HepG2 (cell line): ENCODE results near the gene ERLIN1. TPM values are rescaled to one million over a fixed set of nuclear protein-coding genes. Genes with fewer than 3 reads are reported as not detected.

ENCODE experiments used
- ATAC-seq: fragments of 200-7000 bp; cut with Tn5 transposase; 3 replicates; pipeline ENCODE4 v1.9.1; 2020; ENCODE audit warnings: mild to moderate bottlenecking, moderate library complexity
- BruUV-seq: library from RNA; stranded (reverse); fragments of 400-500 nt; replicated peaks from 2 replicates; lab custom pipeline; 2021; lab: Mats Ljungman, UMichigan
- CTCF ChIA-PET: fragments of 300-600 bp; formaldehyde crosslinking; extraction: SDS; loops from one replicate; lab custom pipeline; 2021; ENCODE audit warnings: low total read pairs, inconsistent platforms, low intra/inter-chr PET ratio; lab: Yijun Ruan, JAX
- POLR2A ChIA-PET: fragments of 350-600 bp; sonication (Branson Sonifier 250); formaldehyde crosslinking; loops from one replicate; lab custom pipeline; 2020; ENCODE audit warnings: antibody characterized with exemption, inconsistent platforms; lab: Yijun Ruan, JAX
- DNase-seq: peaks from one replicate; pipeline ENCODE4 v3.0.0-alpha.2; 2015; ENCODE audit warnings: low spot score
- FAIRE-seq: peaks from 3 replicates; lab custom pipeline; 2011; peaks lifted over from hg19 to GRCh38; lab: Jason Lieb, UNC
- H2AFZ ChIP-seq: one replicate; pipeline ENCODE4 v1.6.1; 2011; ENCODE audit warnings: low read length, inconsistent platforms
- H3K27ac ChIP-seq: fragments of 300-600 bp; 3 replicates; pipeline ENCODE4 v1.8.0; 2011; ENCODE audit warnings: mixed run types, mild to moderate bottlenecking, mixed read lengths, low read length, inconsistent platforms; ENCODE audit not compliant: insufficient read depth; ENCODE audit errors: extremely low read length
- H3K27me3 ChIP-seq, 2 experiments: fragments of 200-600 bp in 1 of 2; 2 replicates in 1 of 2; 3 replicates in 1 of 2; pipeline versions ENCODE4 v1.6.0 to v1.8.0; 2011; ENCODE audit warnings: low read length in 2 of 2, mild to moderate bottlenecking in 2 of 2, moderate library complexity in 2 of 2, inconsistent platforms in 1 of 2; ENCODE audit not compliant: insufficient read depth in 2 of 2, control insufficient read depth in 1 of 2
- H3K36me3 ChIP-seq, 2 experiments: fragments of 200-600 bp in 1 of 2; replicated peaks in 1 of 2; 2 replicates in 1 of 2; 3 replicates in 1 of 2; pipeline versions ENCODE4 v1.5.1 to v1.8.0; 2011; ENCODE audit warnings: low read length in 2 of 2, inconsistent platforms in 1 of 2; ENCODE audit not compliant: insufficient read depth in 2 of 2, control insufficient read depth in 1 of 2
- H3K4me1 ChIP-seq: 2 replicates; pipeline ENCODE4 v1.5.1; 2012; ENCODE audit warnings: low read length, inconsistent platforms; ENCODE audit not compliant: insufficient read depth
- H3K4me2 ChIP-seq: 2 replicates; pipeline ENCODE4 v1.6.0; 2011; ENCODE audit warnings: low read depth, low read length, inconsistent platforms
- H3K4me3 ChIP-seq, 3 experiments: fragments of 200-600 bp in 1 of 3; sonication (generic), shearing (Covaris generic) in 1 of 3; replicated peaks in 1 of 3; 2 replicates each; pipeline ENCODE4 v1.5.1; 2011 to 2016; ENCODE audit warnings: low read length in 3 of 3, inconsistent platforms in 2 of 3, low read depth in 2 of 3, mild to moderate bottlenecking in 2 of 3, control low read depth in 1 of 3, mixed read lengths in 1 of 3; ENCODE audit not compliant: insufficient read depth in 1 of 3
- H3K79me2 ChIP-seq: one replicate; pipeline ENCODE4 v1.6.1; 2011; ENCODE audit warnings: low read length, inconsistent platforms; ENCODE audit not compliant: insufficient read depth
- H3K9ac ChIP-seq: 2 replicates; pipeline ENCODE4 v1.6.0; 2011; ENCODE audit warnings: mild to moderate bottlenecking, low read depth, low read length, inconsistent platforms; ENCODE audit not compliant: insufficient read depth
- H3K9me3 ChIP-seq: 2 replicates; pipeline ENCODE4 v1.5.1; 2012; ENCODE audit warnings: mild to moderate bottlenecking, low read length
- H4K20me1 ChIP-seq: 2 replicates; pipeline ENCODE4 v1.6.0; 2011; ENCODE audit warnings: inconsistent platforms, mild to moderate bottlenecking, low read length, moderate library complexity; ENCODE audit not compliant: insufficient read depth
- ARHGAP35 ChIP-seq: sonication (generic); formaldehyde crosslinking; IDR thresholded peaks from 2 replicates; pipeline ENCODE4 v1.9.0; 2022; ENCODE audit warnings: mild to moderate bottlenecking, inconsistent platforms, moderate library complexity, missing genetic modification reagents, borderline replicate concordance
- FOXO1 ChIP-seq: sonication (generic); formaldehyde crosslinking; IDR thresholded peaks from 2 replicates; pipeline ENCODE4 v1.4.0; 2020; ENCODE audit warnings: missing genetic modification reagents
- MED1 ChIP-seq: sonication (generic); formaldehyde crosslinking; IDR thresholded peaks from 2 replicates; pipeline ENCODE4 v1.4.0; 2020; ENCODE audit warnings: missing genetic modification reagents
- PHB2 ChIP-seq: fragments of 450-650 bp; IDR thresholded peaks from 2 replicates; pipeline ENCODE4 v1.6.1; 2018; ENCODE audit not compliant: partially characterized antibody
- ZNF329 ChIP-seq: sonication (generic); formaldehyde crosslinking; IDR thresholded peaks from 2 replicates; pipeline ENCODE4 v1.9.0; 2021; ENCODE audit warnings: low read depth, mild to moderate bottlenecking, missing genetic modification reagents
- ZNF713 ChIP-seq: sonication (generic); formaldehyde crosslinking; IDR thresholded peaks from 2 replicates; pipeline ENCODE4 v1.4.0; 2020; ENCODE audit warnings: mild to moderate bottlenecking, missing genetic modification reagents
- whole genome bisulfite sequencing: methylation state at CpG from one replicate; pipeline ENCODE4 v1.1.6; 2017; ENCODE audit warnings: low lambda C conversion rate; 5-methylcytosine and 5-hydroxymethylcytosine counted together
- in situ Hi-C: cut with HindIII; loops from 2 replicates; pipeline ENCODE4 v1.10.0; 2017; ENCODE audit warnings: low pct_unique_long_range_greater_than_20kb; ENCODE audit not compliant: extremely low pct_ligation_motif_present
- intact Hi-C: fragments of 100-400 bp; cut with micrococcal nuclease; formaldehyde crosslinking; loops from one replicate; pipeline ENCODE4 v1.10.0; 2022; ENCODE audit not compliant: unreplicated experiment
- polyA plus RNA-seq, 8 experiments: library from polyadenylated mRNA; depleted of rRNA in 3 of 8; stranded (reverse) in 7 of 8; unstranded in 1 of 8; fragments of >200 nt; fragmentation: Illumina TruSeq in 4 of 8; extraction: Trizol in 4 of 8; gene quantifications; 2 replicates each; pipeline versions ENCODE4 v1.2.1 to v1.2.3, GENCODE V29; 2011 to 2016; ENCODE audit warnings: low read depth in 4 of 8, missing spikeins in 1 of 8, mixed read lengths in 1 of 8; ENCODE audit not compliant: insufficient read depth in 1 of 8
- total RNA-seq, 5 experiments: library from RNA; depleted of rRNA; stranded (reverse); fragments of >200 nt; fragmentation: Illumina TruSeq; extraction: Trizol; gene quantifications; 2 replicates each; pipeline ENCODE4 v1.2.3, GENCODE V29; 2016; ENCODE audit warnings: low read depth in 1 of 5
- TF ChIP-seq, protein P1 (sequence below): sonication (generic); formaldehyde crosslinking; IDR thresholded peaks from 2 replicates; pipeline ENCODE4 v1.5.0; 2020; ENCODE audit warnings: missing genetic modification reagents
- TF ChIP-seq, protein P2 (sequence below): IDR thresholded peaks from 2 replicates; pipeline ENCODE4 v1.6.1; 2016; ENCODE audit warnings: missing compliant biosample characterization, missing genetic modification reagents, borderline replicate concordance
- TF ChIP-seq, protein P3 (sequence below): IDR thresholded peaks from 2 replicates; pipeline ENCODE4 v1.6.1; 2018; ENCODE audit warnings: missing genetic modification reagents

ERLIN1 gene
- total and polyA plus RNA-seq, 2 of the 13 experiments (the other 11 are each of a cell fraction or from before 2014, with no cell fraction given): 56.8 to 69.3 TPM

DNA sequence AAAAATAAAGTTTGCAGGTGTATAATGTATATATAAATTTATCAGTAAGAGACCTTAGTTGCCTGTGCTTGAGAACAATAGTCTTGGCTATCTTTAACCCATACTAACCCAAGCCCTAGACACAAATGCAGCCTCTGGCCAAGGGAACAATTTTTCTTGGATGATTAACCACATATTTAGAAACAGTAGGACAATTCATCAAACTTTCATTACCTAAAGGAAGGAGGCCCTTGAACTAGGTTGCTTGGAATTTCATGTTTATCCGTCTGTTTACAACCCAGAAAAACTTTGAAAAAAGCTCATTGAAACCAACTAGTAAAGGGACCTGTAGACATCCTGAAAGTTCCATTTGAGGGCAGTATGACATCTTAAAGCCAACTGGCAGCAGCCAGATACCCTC, 8.9 kb upstream of the ERLIN1 start:
- ATAC-seq (no peak), DNase-seq (no peak), FAIRE-seq (no peak)
- no peak overlapping the region for H3K4me2 ChIP-seq
- in situ Hi-C loops (no loop called here), intact Hi-C loops (no loop called here)
- H3K9ac ChIP-seq: no peak overlapping the region
- CTCF ChIA-PET: no interaction called here
- H3K27ac ChIP-seq: no peak overlapping the region
- peaks cover 7 to 50% of the 10 kb centered on the region in 2 experiments; a peak in 4 of 5 replicates for H3K36me3 ChIP-seq
- no peak overlapping the region for H3K4me3 ChIP-seq
- TF ChIP-seq, protein P1, sequence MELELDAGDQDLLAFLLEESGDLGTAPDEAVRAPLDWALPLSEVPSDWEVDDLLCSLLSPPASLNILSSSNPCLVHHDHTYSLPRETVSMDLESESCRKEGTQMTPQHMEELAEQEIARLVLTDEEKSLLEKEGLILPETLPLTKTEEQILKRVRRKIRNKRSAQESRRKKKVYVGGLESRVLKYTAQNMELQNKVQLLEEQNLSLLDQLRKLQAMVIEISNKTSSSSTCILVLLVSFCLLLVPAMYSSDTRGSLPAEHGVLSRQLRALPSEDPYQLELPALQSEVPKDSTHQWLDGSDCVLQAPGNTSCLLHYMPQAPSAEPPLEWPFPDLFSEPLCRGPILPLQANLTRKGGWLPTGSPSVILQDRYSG (CRISPR knock-in tag): no peak
- TF ChIP-seq PHB2: no peak
- TF ChIP-seq MED1 (CRISPR knock-in tag): no peak
- no peak for TF ChIP-seq ARHGAP35
- no peak for TF ChIP-seq FOXO1
- TF ChIP-seq, protein P2, sequence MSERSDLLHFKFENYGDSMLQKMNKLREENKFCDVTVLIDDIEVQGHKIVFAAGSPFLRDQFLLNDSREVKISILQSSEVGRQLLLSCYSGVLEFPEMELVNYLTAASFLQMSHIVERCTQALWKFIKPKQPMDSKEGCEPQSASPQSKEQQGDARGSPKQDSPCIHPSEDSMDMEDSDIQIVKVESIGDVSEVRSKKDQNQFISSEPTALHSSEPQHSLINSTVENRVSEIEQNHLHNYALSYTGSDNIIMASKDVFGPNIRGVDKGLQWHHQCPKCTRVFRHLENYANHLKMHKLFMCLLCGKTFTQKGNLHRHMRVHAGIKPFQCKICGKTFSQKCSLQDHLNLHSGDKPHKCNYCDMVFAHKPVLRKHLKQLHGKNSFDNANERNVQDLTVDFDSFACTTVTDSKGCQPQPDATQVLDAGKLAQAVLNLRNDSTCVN (CRISPR knock-in tag): no peak
- no peak for TF ChIP-seq ZNF329 (CRISPR knock-in tag)
- TF ChIP-seq, protein P3, sequence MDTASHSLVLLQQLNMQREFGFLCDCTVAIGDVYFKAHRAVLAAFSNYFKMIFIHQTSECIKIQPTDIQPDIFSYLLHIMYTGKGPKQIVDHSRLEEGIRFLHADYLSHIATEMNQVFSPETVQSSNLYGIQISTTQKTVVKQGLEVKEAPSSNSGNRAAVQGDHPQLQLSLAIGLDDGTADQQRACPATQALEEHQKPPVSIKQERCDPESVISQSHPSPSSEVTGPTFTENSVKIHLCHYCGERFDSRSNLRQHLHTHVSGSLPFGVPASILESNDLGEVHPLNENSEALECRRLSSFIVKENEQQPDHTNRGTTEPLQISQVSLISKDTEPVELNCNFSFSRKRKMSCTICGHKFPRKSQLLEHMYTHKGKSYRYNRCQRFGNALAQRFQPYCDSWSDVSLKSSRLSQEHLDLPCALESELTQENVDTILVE (CRISPR knock-in tag): no peak
- no peak for TF ChIP-seq ZNF713 (CRISPR knock-in tag)
- H3K27me3 ChIP-seq: no peaks in the 10 kb centered on the region
- no peaks in the 10 kb centered on the region for H4K20me1 ChIP-seq
- no peaks in the 10 kb centered on the region for H3K9me3 ChIP-seq
- POLR2A ChIA-PET: no interaction called here
- H3K79me2 ChIP-seq: no peaks in the 10 kb centered on the region
- WGBS: 100% methylated on average over 1 of the region's 1 CpG
- H3K4me1 ChIP-seq: no peaks in the 10 kb centered on the region
- BruUV-seq: no TSS peak
- no peak overlapping the region for H2AFZ ChIP-seq
